Stimulated activated naive CD4-positive, alpha-beta T cell treated with Interleukin-2 at 50 U/mL for 16 hours (primary cell): ENCODE results near the gene SH3RF2.
"Not testable (repeated sequence)": the region's sequence is repeated elsewhere in the genome, so short reads cannot be mapped to it uniquely, and the experiment has no call there.

Experiments
- DNase-seq: peaks from one replicate; lab custom pipeline; 2025; lab: John Stamatoyannopoulos, UW

SH3RF2 gene

GRCh38 chr5:146079695-146080373 is 143.5 kb downstream of the SH3RF2 start:
- DNase-seq: no peak

- no peak for DNase-seq
Observed at GRCh38 chr5:146081556-146081955, 145.2 kb downstream of the SH3RF2 start.

- DNase-seq: no peak
Observed at GRCh38 chr5:146082798-146083197, 146.4 kb downstream of the SH3RF2 start.

GRCh38 chr5:146084376-146084775 is 148.0 kb downstream of the SH3RF2 start:
- no peak for DNase-seq

GRCh38 chr5:146088098-146088497 is 151.7 kb downstream of the SH3RF2 start:
- DNase-seq: no peak

GRCh38 chr5:146089287-146089686 is 152.9 kb downstream of the SH3RF2 start:
- no peak for DNase-seq

- DNase-seq: no peak
Observed at GRCh38 chr5:146091881-146092280, 155.5 kb downstream of the SH3RF2 start.

GRCh38 chr5:146098047-146098446 is 161.7 kb downstream of the SH3RF2 start:
- no peak for DNase-seq

- DNase-seq: no peak
Observed at GRCh38 chr5:146101646-146102045, 165.3 kb downstream of the SH3RF2 start.

GRCh38 chr5:146103594-146103993 is 167.2 kb downstream of the SH3RF2 start:
- no peak for DNase-seq

- DNase-seq: no peak
Observed at GRCh38 chr5:146105477-146105876, 169.1 kb downstream of the SH3RF2 start, which contains the start of gene PLAC8L1. TSS of gene PLAC8L1 (minus strand) at chr5:146105577. CDS start at chr5:146104311, 1,266 bp downstream.

GRCh38 chr5:146107901-146108300 is 171.5 kb downstream of the SH3RF2 start:
- DNase-seq: no peak

GRCh38 chr5:146108870-146109269 is 172.5 kb downstream of the SH3RF2 start:
- DNase-seq: not testable (repeated sequence)

GRCh38 chr5:146109379-146109778 is 173.0 kb downstream of the SH3RF2 start:
- DNase-seq: no peak

GRCh38 chr5:146111409-146111808 is 175.0 kb downstream of the SH3RF2 start:
- no peak for DNase-seq

GRCh38 chr5:146112476-146112875 is 176.1 kb downstream of the SH3RF2 start:
- DNase-seq: no peak
